NCI-H2107 treated with DMSO at 0.1 percent for 48 hours (cell line): ENCODE data around the gene NPR2.

ENCODE experiments used
- DNase-seq: peaks from one replicate; lab custom pipeline; 2025; ENCODE audit not compliant: unreplicated experiment; lab: John Stamatoyannopoulos, UW

Gene NPR2

DNA sequence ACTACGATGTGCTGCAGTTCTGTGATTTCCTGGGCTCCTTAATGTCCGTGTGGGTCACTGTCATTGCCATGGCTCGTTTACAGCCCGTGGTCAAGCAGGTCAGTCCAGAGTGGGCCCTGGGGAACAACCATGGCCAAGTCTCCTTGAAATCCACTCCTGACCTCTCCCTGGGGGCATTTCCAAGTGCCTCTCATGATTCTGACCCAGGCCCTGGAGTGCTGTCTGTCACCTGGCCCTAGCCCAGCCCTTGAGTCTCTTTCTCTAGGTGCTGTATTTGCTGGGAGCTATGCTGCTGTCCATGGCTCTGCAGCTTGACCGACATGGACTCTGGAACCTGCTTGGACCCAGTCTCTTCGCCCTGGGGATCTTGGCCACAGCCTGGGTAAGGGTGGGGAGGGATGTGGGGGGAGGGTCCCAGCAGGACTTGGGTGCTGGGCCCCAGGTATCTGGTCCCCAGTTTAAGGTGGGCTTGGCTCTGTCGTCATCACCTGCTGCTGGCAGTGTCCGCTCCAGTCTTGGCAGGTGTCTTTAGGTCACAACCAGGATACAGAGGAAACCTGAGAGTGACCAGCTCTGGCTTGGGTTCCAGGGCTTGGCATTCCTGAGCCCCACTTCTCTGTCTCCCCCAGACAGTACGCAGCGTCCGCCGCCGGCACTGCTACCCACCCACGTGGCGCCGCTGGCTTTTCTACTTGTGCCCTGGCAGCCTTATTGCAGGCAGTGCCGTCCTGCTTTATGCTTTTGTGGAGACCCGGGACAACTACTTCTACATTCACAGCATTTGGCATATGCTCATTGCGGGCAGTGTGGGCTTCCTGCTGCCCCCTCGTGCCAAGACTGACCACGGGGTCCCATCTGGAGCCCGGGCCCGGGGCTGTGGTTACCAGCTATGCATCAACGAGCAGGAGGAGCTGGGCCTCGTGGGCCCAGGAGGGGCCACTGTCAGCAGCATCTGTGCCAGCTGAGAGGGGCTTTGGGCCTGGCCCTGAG, 61.8 kb downstream of the NPR2 start:
- no peak for DNase-seq

DNA sequence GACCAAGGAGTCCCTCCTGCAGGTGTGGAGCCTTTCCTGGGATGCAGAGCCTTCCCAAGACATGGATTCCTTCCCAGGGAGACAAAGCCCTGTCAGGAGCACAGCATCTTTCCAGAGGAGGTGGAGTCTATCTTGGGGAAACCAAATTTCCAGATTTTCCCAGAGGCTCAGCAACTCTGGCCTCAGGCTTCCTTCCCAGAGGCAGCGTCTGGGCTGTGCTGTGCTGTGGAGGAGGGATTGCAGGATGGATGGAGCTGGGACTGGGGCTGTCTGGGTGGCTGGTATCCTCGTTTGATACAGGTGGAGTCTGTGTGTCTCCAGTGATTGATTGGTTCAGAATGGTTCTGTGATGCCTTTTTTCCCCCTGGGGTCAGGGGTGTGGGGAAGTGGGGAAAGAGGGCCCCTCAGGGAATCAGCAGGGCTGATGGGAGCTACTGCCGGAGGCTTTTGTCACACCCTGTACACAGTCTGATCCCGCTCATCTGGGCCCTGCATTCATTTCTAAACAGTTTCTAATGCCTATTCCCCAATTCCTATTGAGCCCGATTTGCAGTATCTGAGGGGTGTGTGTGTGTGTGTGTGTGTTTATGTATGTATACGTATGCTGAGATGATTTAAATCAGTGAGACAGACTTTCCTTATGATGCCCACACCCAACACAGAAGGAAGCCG, 62.8 kb downstream of the NPR2 start:
- DNase-seq, result no peak

DNA sequence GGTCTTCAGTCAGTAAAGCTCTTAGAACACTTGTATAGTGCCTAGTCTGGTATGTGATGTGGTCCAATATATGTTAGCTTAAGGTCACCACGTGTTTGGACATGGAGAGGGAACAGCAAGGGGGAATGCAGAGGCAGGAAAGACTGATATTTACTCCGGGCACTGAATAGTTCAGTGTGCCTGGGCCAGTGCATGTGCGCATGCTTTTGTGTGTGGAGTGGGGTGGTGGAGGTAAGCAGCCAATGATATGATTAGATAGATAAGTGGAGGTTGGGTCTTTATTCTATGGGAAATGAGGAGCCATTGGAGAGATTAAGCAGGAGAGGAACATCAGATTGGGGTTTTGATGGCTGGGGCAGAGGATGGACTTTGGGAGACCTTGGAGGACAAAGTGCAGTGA, 64.8 kb downstream of the NPR2 start:
- no peak for DNase-seq

DNA sequence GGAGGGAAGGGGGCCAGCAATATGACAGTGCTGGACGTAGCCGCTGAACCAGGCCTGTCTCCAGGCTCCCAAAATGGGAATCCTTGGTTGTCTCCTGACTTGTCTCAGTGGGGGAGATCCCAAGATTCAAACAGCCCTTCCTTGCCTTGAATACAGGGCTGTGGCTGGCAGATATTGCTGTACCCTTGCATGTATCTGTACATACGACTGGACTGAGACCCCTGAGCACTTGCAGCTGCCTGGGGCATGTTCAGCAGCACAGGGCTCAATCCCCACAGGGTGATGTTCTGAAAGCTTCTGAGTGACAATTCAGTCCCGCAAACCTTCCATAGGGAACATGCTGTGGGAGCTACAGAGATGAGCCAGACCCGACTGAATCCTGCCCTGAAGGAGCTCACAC, 65.5 kb downstream of the NPR2 start:
- DNase-seq, result no peak

DNA sequence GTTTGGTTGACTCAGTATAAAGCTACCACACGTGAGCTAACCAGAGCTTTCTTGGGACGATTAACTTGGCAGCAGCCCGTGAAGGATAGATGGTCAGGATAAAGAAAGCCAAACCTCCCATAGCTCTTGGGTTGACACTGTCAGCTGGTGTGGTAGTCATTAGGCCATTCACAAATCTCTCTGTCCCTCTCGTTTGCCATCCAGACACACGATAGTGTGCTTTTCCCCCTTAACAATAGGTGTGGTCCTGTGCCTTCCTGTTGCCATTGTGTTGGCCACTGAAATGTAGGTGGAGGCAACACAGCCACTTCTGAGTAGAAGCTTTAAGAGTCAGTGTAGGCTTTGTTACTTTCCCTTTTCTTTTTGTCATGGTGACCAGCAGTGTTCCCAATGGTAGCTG, 67.1 kb downstream of the NPR2 start:
- DNase-seq, result no peak
